ENCODE measurements around the gene TXNRD1.
"Not testable (repeated sequence)": the region's sequence is repeated elsewhere in the genome, so short reads cannot be mapped to it uniquely, and the experiment has no call there.

TXNRD1 gene

DNA sequence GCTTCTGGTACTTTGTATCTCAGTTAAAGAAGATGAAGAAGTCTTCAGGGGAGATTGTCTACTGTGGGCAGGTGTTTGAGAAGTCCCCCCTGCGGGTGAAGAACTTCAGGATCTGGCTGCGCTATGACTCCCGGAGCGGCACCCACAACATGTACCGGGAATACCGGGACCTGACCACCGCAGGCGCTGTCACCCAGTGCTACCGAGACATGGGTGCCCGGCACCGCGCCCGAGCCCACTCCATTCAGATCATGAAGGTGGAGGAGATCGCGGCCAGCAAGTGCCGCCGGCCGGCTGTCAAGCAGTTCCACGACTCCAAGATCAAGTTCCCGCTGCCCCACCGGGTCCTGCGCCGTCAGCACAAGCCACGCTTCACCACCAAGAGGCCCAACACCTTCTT is 49.9 kb downstream of the TXNRD1 start:
- DNase-seq; in situ Hi-C loops (cut with HindIII; ENCODE audit: low pct_ligation_motif_present, low pct_unique_long_range_greater_than_20kb, low sequenced_read_pairs): not testable (repeated sequence)

DNA sequence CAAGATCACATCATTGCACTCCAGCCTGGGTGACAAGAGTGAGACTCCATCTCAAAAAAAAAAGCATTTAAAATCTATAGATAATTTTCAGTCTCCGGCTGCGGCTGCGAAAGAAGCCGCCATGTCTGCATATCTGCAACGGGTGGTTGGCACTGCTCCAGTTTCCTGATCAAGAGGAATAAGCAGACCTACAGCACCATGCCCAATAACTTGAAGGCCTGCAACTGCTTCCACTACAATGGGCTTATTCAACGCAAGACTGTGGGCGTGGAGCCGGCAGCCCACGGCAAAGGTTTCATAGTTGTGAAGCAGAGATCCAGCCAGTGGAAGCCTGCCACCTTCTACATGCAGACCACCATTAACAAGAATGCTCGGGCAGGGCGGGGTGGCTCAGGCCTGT is 57.4 kb downstream of the TXNRD1 start:
- DNase-seq = no peak
- in situ Hi-C loops (cut with HindIII; ENCODE audit: low pct_ligation_motif_present, low pct_unique_long_range_greater_than_20kb, low sequenced_read_pairs) = no loop called here

- in situ Hi-C loops (cut with HindIII; ENCODE audit: low pct_ligation_motif_present, low pct_unique_long_range_greater_than_20kb, low sequenced_read_pairs) = no loop called here
- no peak for DNase-seq
Observed at GRCh38 chr12:104273503-104273902, 57.9 kb downstream of the TXNRD1 start.

- in situ Hi-C loops (cut with HindIII; ENCODE audit: low pct_ligation_motif_present, low pct_unique_long_range_greater_than_20kb, low sequenced_read_pairs) = no loop called here
- no peak for DNase-seq
Observed at GRCh38 chr12:104274811-104275210, 59.2 kb downstream of the TXNRD1 start.

DNA sequence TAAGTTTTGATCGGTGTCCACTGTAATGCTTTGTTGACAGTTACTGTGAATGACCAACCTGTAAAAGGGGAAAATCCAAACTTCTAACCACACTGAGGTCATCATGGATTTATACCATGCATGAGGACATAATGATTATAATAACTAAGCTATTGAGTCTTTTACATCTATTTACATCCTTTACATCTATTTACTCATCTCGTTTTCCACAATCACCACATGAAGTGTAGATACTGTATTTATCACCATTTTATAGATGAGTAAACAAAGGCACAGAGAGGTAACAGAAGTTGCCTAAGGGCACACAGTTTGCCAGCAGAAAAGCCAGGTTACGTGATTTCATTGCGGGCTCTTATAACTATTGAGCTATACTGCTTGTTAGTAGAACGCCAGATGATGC is 60.1 kb downstream of the TXNRD1 start:
- in situ Hi-C loops (cut with HindIII; ENCODE audit: low pct_ligation_motif_present, low pct_unique_long_range_greater_than_20kb, low sequenced_read_pairs) = no loop called here
- peak; percentile 51 for DNase-seq

DNA sequence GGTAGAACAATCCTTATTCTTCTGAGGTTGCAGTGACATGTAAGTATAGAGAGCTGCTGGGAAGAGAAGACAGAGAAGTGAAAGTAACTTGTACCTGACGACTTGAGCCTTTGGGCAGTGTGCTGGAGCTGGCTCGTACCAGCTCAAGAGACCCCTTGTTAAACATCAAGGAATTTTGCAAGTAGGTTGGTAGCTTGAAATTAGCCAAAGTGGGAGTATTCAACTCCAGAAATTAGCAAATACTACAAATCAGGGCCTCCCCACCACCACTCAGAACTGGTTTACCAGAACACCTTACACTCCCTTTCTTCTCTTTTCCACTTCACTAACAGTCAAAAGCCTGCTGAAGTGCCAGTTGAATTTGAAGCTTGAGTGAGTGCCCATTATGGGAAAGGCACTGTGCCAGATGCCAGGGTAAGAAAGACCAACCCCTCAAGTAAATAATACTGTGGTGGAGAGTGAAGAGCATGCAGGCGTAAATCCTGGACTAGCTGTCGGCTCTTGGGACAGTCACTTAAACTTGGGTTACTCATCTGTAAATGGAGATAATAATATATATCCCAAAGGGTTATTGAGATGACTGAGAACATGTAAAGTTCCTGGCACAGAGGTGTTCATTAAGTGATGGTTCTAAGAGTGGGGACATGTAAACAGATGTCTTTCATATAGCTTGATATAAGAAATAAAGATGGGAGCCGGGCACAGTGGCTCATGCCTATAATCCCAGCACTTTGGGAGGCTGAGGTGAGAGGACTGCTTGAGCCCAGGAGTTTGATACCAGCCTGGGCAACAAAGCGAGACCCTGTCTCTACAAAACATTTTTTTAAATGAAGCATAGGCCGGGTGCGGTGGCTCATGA is 60.9 kb downstream of the TXNRD1 start:
- DNase-seq = peak; percentile 96
- in situ Hi-C loops (cut with HindIII; ENCODE audit: low pct_ligation_motif_present, low pct_unique_long_range_greater_than_20kb, low sequenced_read_pairs) = no loop called here

DNA sequence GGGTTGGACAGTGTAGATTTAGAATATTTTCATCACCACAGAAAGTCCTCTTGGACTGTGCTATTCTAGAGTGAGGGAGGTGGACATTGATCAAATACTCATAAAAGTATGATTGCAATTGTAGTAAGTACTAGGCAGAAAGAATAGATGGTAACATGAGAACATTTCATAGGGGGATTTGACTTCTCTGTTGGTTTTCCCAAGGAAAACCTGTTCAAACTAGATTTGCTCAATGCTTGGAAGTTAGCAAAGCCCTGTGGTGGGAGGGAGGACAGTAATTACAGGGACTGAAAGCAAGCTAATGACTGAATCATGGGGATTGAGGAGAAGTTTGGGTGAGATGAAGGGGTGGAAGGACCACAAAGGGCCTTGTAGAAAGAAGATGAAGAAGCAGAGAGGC is 63.6 kb downstream of the TXNRD1 start:
- in situ Hi-C loops (cut with HindIII; ENCODE audit: low pct_ligation_motif_present, low pct_unique_long_range_greater_than_20kb, low sequenced_read_pairs) = no loop called here
- no peak for DNase-seq

DNA sequence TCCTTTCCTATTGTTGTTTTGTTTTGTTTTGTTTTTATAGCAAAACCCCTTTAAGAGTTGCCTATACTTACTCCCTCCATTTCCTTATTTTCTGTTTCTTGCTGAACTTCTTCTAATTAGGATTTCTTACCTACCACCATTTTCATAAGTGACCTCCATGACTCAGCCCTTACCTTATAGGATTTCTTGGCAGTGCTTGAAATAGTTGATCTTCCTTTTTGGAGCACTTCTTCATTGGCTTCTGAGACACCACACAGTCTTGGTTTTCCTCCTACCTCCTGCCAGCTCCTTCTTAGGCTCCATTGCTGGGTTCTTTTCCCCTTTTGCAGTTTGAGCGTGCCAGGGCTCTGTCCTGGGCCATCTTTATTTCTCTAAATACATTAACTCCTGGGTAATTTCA is 64.5 kb downstream of the TXNRD1 start:
- DNase-seq = peak; percentile 19
- in situ Hi-C loops (cut with HindIII; ENCODE audit: low pct_ligation_motif_present, low pct_unique_long_range_greater_than_20kb, low sequenced_read_pairs) = no loop called here

DNA sequence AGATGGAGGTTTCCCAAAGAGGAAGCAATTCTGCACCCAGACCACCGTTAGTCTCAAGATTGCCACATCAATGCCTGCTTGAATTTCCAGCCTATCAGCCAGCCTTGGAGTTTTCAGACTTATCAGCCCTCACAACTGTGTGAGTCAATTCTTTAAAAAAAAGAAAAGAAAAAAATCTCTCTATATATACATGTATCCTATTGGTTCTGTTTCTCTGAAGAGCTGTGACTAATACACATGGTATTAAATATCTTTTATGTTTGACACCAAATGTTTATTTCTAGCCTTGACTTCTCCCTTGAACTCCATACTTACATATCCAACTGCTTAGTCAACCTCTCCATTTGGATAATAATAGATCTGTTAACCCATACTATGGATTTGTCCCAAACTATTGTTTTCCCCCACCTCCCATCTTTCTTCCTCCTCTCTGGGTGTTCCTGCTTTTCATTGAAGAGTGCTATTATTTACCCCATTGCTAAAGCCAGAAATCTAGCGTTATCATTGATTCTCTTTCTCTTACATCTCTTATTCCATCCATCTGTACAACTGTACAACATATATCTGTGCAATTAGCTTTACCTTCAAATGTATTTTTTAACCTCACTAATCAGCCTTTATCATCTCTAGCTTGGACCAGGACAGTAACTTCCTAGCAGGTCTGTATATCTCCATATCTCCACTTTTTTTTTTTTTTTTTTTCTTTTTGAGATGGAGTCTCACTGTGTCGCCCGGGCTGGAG is 65.3 kb downstream of the TXNRD1 start:
- in situ Hi-C loops (cut with HindIII; ENCODE audit: low pct_ligation_motif_present, low pct_unique_long_range_greater_than_20kb, low sequenced_read_pairs) = no loop called here

GRCh38 chr12:104281636-104282035 is 66.1 kb downstream of the TXNRD1 start:
- in situ Hi-C loops (cut with HindIII; ENCODE audit: low pct_ligation_motif_present, low pct_unique_long_range_greater_than_20kb, low sequenced_read_pairs) = no loop called here
- no peak for DNase-seq

More for the DNA sequence above, 65.3 kb downstream of the TXNRD1 start:
- DNase-seq = peak; percentile 94

- in situ Hi-C loops (cut with HindIII; ENCODE audit: low pct_ligation_motif_present, low pct_unique_long_range_greater_than_20kb, low sequenced_read_pairs) = no loop called here
- no peak for DNase-seq
Observed at GRCh38 chr12:104282109-104282508, 66.5 kb downstream of the TXNRD1 start.

DNA sequence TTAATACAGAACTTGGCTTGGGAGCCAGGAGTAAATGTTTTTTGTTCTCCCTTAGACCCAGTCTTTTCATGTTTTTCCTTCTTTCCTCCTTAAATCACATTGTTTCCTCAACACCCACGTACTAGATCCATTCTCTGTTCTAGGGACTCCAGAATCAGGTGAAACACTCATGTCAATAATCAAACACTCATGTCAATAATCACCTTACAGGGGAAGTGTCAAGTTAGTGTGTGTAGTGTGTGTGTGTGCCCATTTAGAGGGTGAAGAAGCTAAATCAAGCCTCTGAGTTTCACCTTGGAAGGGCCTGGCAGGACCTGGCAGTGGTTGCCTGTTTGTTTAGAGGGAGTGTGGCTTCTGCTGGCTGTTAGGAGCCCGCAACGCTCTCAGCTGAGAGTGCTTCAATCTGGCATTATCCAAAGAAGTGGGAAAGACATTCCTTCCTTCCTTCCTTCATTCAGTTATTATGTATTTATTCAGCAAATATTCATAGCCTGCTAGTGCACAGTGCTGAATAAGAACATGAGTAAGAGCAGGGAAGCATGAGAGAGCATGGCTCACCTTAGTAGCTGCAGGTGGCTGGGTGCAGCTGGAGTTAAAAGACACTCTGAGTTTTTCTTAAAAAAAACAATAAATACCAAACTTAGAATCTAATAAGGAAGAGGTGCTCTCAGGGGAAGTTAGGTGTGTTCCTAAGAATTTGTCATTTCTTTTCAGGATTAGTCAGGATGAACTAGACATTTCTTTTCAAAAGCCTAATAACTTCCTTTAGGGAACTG is 70.3 kb downstream of the TXNRD1 start:
- in situ Hi-C loops (cut with HindIII; ENCODE audit: low pct_ligation_motif_present, low pct_unique_long_range_greater_than_20kb, low sequenced_read_pairs) = no loop called here

GRCh38 chr12:104286516-104287482 is 71.2 kb downstream of the TXNRD1 start:
- peak; percentile 99 for DNase-seq
- in situ Hi-C loops (cut with HindIII; ENCODE audit: low pct_ligation_motif_present, low pct_unique_long_range_greater_than_20kb, low sequenced_read_pairs) = no loop called here

More for the DNA sequence above, 70.3 kb downstream of the TXNRD1 start:
- peak; percentile 64 for DNase-seq

DNA sequence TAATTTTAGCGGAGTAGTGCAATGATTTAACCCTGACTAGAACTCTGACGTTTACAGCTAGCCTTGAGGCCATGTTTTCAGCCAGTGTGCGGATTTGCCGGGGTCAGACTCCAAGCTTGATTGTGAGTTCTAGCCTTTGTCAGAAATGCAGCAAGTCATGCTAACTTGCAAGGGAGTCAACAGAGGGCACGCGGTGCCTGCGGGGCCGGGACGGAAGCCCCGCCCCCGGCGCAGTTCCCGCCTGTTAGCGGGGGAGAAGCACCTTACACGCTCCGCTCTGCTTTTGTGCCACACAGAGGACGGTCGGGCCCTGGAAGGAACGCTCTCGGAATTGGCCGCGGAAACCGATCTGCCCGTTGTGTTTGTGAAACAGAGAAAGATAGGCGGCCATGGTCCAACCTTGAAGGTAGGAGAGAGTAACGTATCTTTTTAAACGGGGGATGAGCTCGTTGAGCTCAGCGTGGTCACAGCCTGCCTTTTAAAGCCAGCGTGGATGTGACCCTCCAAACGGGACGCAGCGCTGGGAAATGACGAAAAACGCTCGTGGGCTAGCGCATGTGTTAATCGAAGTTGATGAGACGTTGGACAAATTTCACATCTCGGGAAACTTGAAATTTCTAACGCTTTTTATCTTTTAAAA is 73.2 kb downstream of the TXNRD1 start:
- in situ Hi-C loops (cut with HindIII; ENCODE audit: low pct_ligation_motif_present, low pct_unique_long_range_greater_than_20kb, low sequenced_read_pairs) = no loop called here
- peak; percentile 92 for DNase-seq

DNA sequence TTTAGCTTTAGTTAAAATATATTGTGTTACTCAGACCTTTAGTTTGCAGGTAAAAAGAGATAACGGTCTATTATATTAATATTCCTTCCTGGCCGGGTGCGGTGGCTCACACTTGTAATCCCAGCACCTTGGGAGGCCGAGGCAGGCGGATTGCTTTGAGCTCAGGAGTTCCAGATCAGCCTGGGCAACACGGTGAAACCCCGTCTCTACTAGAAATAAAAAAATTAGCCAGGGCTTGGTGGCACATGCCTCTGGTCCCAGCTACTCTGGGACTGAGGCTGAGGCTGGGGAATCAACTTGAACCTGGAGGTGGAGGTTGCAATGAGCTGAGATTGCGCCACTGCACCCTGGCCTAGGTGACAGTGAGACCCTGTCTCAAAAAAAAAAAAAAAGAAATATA is 74.7 kb downstream of the TXNRD1 start:
- in situ Hi-C loops (cut with HindIII; ENCODE audit: low pct_ligation_motif_present, low pct_unique_long_range_greater_than_20kb, low sequenced_read_pairs) = no loop called here
- DNase-seq = no peak

DNA sequence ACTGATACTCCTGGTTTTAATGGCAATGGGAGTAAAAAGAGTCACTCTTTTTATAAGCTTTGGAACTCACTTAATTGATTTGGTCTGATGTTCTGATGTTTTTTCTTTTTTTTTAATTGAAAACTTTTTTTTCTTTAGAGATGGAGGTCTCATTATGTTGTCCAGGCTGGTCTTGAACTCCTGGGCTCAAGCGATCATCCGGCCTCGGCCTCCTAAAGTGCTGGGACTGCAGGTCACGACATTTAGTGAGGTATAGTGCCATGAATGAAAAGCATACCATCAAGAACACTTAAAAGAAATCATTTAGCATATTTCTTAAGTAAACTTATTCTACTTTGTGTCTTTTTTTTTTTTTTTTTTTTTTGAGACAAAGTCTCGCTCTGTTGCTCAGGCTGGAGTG is 75.3 kb downstream of the TXNRD1 start:
- DNase-seq = no peak
- in situ Hi-C loops (cut with HindIII; ENCODE audit: low pct_ligation_motif_present, low pct_unique_long_range_greater_than_20kb, low sequenced_read_pairs) = no loop called here

- DNase-seq = no peak
- in situ Hi-C loops (cut with HindIII; ENCODE audit: low pct_ligation_motif_present, low pct_unique_long_range_greater_than_20kb, low sequenced_read_pairs) = no loop called here
Observed at GRCh38 chr12:104291867-104292524, 76.4 kb downstream of the TXNRD1 start.
